Measurements from ENCODE around the gene CCDC102A. TPM values are rescaled to one million over a fixed set of nuclear protein-coding genes. Genes with fewer than 3 reads are reported as not detected.

Gene CCDC102A
- total RNA-seq, 1 experiment from 2014 or later: 8.1 TPM

DNA sequence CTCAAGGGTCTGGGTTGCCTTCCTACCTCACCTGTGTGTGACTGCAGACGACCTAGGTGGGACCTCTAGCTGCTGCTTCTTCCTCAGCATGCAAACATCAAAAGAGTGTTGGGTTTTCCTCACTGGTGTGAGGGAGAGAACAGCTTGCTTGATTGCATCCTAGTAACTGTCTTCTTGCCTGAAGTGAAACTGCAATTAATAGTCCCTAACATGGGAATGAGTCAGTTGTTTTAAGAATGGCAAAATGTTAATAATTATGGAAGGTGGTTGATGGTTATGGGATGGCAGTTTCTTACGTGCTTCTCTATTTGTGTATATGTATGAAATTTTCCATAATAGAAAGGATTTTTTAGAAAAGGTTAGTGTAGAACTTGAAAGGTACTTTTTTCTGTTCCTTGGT lies 68.0 kb downstream of the CCDC102A start:
- intact Hi-C loops (cut with micrococcal nuclease; ENCODE audit: unreplicated experiment): no loop called here
- H3K27me3 ChIP-seq (ENCODE audit: insufficient read depth, low read depth): no peaks in the 10 kb centered on the region
- H2AFZ ChIP-seq: no peak overlapping the region
- TF ChIP-seq EZH2 (IDR thresholded peaks at IDR 0.05; ENCODE audit: low read depth): no peak
- TF ChIP-seq, protein P1, sequence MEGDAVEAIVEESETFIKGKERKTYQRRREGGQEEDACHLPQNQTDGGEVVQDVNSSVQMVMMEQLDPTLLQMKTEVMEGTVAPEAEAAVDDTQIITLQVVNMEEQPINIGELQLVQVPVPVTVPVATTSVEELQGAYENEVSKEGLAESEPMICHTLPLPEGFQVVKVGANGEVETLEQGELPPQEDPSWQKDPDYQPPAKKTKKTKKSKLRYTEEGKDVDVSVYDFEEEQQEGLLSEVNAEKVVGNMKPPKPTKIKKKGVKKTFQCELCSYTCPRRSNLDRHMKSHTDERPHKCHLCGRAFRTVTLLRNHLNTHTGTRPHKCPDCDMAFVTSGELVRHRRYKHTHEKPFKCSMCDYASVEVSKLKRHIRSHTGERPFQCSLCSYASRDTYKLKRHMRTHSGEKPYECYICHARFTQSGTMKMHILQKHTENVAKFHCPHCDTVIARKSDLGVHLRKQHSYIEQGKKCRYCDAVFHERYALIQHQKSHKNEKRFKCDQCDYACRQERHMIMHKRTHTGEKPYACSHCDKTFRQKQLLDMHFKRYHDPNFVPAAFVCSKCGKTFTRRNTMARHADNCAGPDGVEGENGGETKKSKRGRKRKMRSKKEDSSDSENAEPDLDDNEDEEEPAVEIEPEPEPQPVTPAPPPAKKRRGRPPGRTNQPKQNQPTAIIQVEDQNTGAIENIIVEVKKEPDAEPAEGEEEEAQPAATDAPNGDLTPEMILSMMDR (conservative IDR thresholded peaks at IDR 0.05): no peak
- no peak for DNase-seq
- no TSS peak for BruUV-seq (replicated peaks)
- H3K79me2 ChIP-seq (ENCODE audit: low read depth): peaks cover 10% of the 10 kb centered on the region
- peaks cover 18% of the 10 kb centered on the region; the same call in 1 of the 2 replicates for H3K36me3 ChIP-seq (ENCODE audit: low read depth)
- POLR2A ChIA-PET (ENCODE audit: unreplicated experiment): no interaction called here
- no peak overlapping the region for H3K4me3 ChIP-seq
- peaks cover 10% of the 10 kb centered on the region for H3K4me1 ChIP-seq (replicated peaks; ENCODE audit: insufficient read depth)
- 0 out of 2 replicates have a peak, but pooled peaks cover 5% of the 10 kb centered on the region for H4K20me1 ChIP-seq (ENCODE audit: insufficient read depth)
- no peak overlapping the region for H3K4me2 ChIP-seq
- no peaks in the 10 kb centered on the region for H3F3A ChIP-seq (ENCODE audit: insufficient read depth, low read depth)
- H3K9me3 ChIP-seq (ENCODE audit: insufficient read depth, low read depth): no peaks in the 10 kb centered on the region
- no peak overlapping the region for H3K27ac ChIP-seq
- H3K9me2 ChIP-seq (ENCODE audit: insufficient read depth): no peaks in the 10 kb centered on the region
- CTCF ChIA-PET: no interaction called here

GRCh38 chr16:57464523-57464922 lies 71.8 kb downstream of the CCDC102A start:
- TF ChIP-seq EZH2 (IDR thresholded peaks at IDR 0.05; ENCODE audit: low read depth): no peak
- TF ChIP-seq, protein P1 (conservative IDR thresholded peaks at IDR 0.05): no peak
- peaks cover 15% of the 10 kb centered on the region; the same call in 1 of the 2 replicates for H3K36me3 ChIP-seq (ENCODE audit: low read depth)
- H4K20me1 ChIP-seq (ENCODE audit: insufficient read depth): 0 out of 2 replicates have a peak, but pooled peaks cover 5% of the 10 kb centered on the region
- peaks cover 18% of the 10 kb centered on the region for H3K79me2 ChIP-seq (ENCODE audit: low read depth)
- ChIA-PET POLR2A (ENCODE audit: unreplicated experiment) (no interaction called here), CTCF (interaction anchor here (0.6 kb wide), 1 partner anchor 22 kb away, joined by 3 read pairs; no protein-coding TSS in a partner anchor)
- H3K4me3 ChIP-seq: no peak overlapping the region
- H3K9me2 ChIP-seq (ENCODE audit: insufficient read depth): no peaks in the 10 kb centered on the region
- intact Hi-C loops (cut with micrococcal nuclease; ENCODE audit: unreplicated experiment): no loop called here
- no peak for DNase-seq
- H3K27ac ChIP-seq: no peak overlapping the region
- peaks cover 15% of the 10 kb centered on the region for H3F3A ChIP-seq (ENCODE audit: insufficient read depth, low read depth)
- no peak overlapping the region for H3K4me2 ChIP-seq
- peaks cover 12% of the 10 kb centered on the region for H3K4me1 ChIP-seq (replicated peaks; ENCODE audit: insufficient read depth)
- BruUV-seq (replicated peaks): no TSS peak
- no peak overlapping the region for H2AFZ ChIP-seq
- H3K27me3 ChIP-seq (ENCODE audit: insufficient read depth, low read depth): no peaks in the 10 kb centered on the region
- H3K9me3 ChIP-seq (ENCODE audit: insufficient read depth, low read depth): no peaks in the 10 kb centered on the region

- POLR2A ChIA-PET (ENCODE audit: unreplicated experiment): interaction anchor here (0.7 kb wide), 1 partner anchor 277 kb away, joined by 4 read pairs; the partner anchor contains the start of genes PSME3IP1 and RSPRY1
- BruUV-seq (replicated peaks): no TSS peak
- peaks cover 15% of the 10 kb centered on the region for H3F3A ChIP-seq (ENCODE audit: insufficient read depth, low read depth)
Observed at GRCh38 chr16:57462978-57463362, 73.4 kb downstream of the CCDC102A start.

More at GRCh38 chr16:57462978-57463362, 73.4 kb downstream of the CCDC102A start:
- no peak for DNase-seq
- TF ChIP-seq, protein P1 (conservative IDR thresholded peaks at IDR 0.05): no peak
- no peak for TF ChIP-seq EZH2 (IDR thresholded peaks at IDR 0.05; ENCODE audit: low read depth)
- Histone ChIP-seq H3K4me3 (peak overlapping the region; percentile 93), H3K4me2 (peak overlapping the region; percentile 92), H3K79me2 (ENCODE audit: low read depth) (peaks cover 18% of the 10 kb centered on the region), H3K27me3 (ENCODE audit: insufficient read depth, low read depth) (no peaks in the 10 kb centered on the region), H3K27ac (no peak overlapping the region), H3K4me1 (replicated peaks; ENCODE audit: insufficient read depth) (peaks cover 12% of the 10 kb centered on the region), H4K20me1 (ENCODE audit: insufficient read depth) (0 out of 2 replicates have a peak, but pooled peaks cover 5% of the 10 kb centered on the region), H2AFZ (peak overlapping the region; percentile 79; the same call in 1 of the 2 replicates), H3K9me2 (ENCODE audit: insufficient read depth) (no peaks in the 10 kb centered on the region), H3K36me3 (ENCODE audit: low read depth) (peaks cover 6% of the 10 kb centered on the region; the same call in 1 of the 2 replicates), H3K9me3 (ENCODE audit: insufficient read depth, low read depth) (no peaks in the 10 kb centered on the region)
- CTCF ChIA-PET: interaction anchor here (0.6 to 0.7 kb wide), 5 partner anchors 49 to 839 kb away, joined by 3 to 9 read pairs (median 6); no protein-coding TSS in a partner anchor
- intact Hi-C loops (cut with micrococcal nuclease; ENCODE audit: unreplicated experiment): no loop called here
